LoVo (cell line): Measurements from ENCODE around the gene SCGB1A1.

Experiments used
- DNase-seq: peaks from one replicate; pipeline ENCODE4 v3.0.0-alpha.2; 2016; ENCODE audit warnings: low spot score

SCGB1A1 gene

GRCh38 chr11:62421996-62422395 is 3.2 kb downstream of the SCGB1A1 start:
- no peak for DNase-seq

GRCh38 chr11:62423012-62423411 is 4.2 kb downstream of the SCGB1A1 start:
- no peak for DNase-seq

- no peak for DNase-seq
These were observed 8.9 kb downstream of the SCGB1A1 start for GRCh38 chr11:62427630-62428233.

- DNase-seq = no peak
These were observed 10.2 kb downstream of the SCGB1A1 start for GRCh38 chr11:62428871-62429560.

GRCh38 chr11:62430425-62430824 is 11.6 kb downstream of the SCGB1A1 start:
- no peak for DNase-seq

GRCh38 chr11:62431171-62431901 is 12.5 kb downstream of the SCGB1A1 start:
- no peak for DNase-seq

- no peak for DNase-seq
These were observed 13.9 kb downstream of the SCGB1A1 start for GRCh38 chr11:62432695-62433094.

GRCh38 chr11:62433141-62433903 is 14.5 kb downstream of the SCGB1A1 start:
- DNase-seq = no peak

- no peak for DNase-seq
These were observed 15.1 kb downstream of the SCGB1A1 start for GRCh38 chr11:62433904-62434276.

GRCh38 chr11:62435846-62436660 is 17.2 kb downstream of the SCGB1A1 start:
- no peak for DNase-seq

- no peak for DNase-seq
These were observed 18.8 kb downstream of the SCGB1A1 start for GRCh38 chr11:62437616-62438015.

- DNase-seq = no peak
These were observed 19.8 kb downstream of the SCGB1A1 start for GRCh38 chr11:62438641-62439040.

- no peak for DNase-seq
These were observed 21.2 kb downstream of the SCGB1A1 start for GRCh38 chr11:62439785-62440602.

GRCh38 chr11:62443390-62444235 is 24.8 kb downstream of the SCGB1A1 start:
- DNase-seq = no peak

GRCh38 chr11:62444236-62444833 is 25.5 kb downstream of the SCGB1A1 start:
- no peak for DNase-seq

GRCh38 chr11:62444835-62445234 is 26.0 kb downstream of the SCGB1A1 start:
- no peak for DNase-seq

- DNase-seq = no peak
These were observed 26.5 kb downstream of the SCGB1A1 start for GRCh38 chr11:62445314-62445740.

GRCh38 chr11:62446091-62446490 is 27.3 kb downstream of the SCGB1A1 start:
- no peak for DNase-seq

- DNase-seq = peak; percentile 51
These were observed 30.6 kb downstream of the SCGB1A1 start for GRCh38 chr11:62449451-62449851.
